ENCODE data around the gene TPPP.

TPPP gene

GRCh38 chr5:664343-664993 lies 28.7 kb downstream of the TPPP start:
- no peak for DNase-seq

- DNase-seq, result no peak
Observed at GRCh38 chr5:663436-664342, 29.5 kb downstream of the TPPP start.

GRCh38 chr5:662751-663435 lies 30.3 kb downstream of the TPPP start:
- no peak for DNase-seq

DNA sequence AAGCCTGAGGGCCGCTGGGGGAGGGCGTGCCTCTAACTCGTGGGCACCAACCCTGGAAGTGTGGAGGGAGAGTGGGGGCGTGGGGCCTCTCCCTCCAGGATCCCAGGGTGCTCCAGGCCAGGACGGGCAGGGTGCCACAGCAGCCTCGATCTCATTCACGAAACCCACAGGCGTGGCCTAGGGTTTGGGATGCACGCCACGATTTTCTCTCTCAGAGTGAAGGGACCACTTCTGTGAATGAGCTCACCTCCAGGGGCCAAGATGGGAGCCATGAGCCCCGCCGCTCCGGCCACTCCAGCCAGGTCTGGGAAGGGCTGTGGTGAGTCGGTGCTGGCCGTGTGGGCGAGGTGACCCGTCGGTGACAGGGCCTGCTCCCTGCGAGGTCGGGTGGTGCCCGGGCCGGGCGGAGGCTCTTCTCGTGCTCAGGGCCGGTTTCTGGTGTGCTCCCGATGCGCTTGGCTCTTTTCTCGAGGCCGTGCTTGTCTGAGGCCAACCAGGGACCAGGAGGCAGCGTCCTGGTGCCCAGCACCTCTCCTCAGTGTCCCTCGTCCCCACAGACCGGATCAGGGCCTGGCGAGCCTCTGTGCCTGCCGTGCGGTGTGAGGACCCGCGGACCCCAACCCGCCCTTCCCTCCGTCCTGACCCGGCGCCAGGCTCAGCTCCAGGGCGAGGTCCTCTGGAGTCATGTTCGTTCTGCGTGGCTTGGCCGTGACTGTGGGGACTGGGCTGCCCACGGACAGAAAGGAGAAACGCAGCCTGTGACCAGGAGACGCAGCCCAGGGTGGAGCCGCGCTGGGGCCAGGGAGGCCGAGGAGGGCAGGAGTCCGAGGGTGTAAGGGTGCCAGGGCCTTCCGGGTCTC lies 31.0 kb downstream of the TPPP start:
- no peak for DNase-seq

DNA sequence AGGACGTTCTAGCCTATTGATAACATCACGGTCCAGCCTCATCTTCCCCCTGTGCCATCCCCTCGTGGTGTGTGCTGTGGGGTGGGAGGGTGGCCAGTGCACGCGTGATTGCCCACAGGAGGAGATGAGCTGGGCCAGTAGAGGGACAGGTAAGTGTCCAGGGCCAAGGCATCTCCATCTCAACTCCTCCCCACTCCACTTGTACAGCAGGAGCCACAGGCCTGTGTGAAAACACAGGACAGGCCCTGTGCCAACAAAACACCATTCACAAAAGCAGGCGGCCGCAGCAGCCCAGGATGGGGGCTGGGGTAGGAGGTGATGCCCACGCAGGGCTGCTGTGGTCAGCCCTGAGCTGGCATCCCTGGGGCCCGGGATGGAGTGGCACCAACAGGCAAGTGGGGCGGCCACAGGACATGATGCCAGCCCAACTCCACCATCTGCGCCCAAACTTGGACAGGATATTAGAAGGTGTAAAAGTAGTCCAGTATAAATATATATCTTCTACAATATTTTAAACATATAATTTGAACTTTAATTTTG lies 32.6 kb downstream of the TPPP start:
- no peak for DNase-seq

GRCh38 chr5:659496-660263 lies 33.5 kb downstream of the TPPP start:
- no peak for DNase-seq

DNA sequence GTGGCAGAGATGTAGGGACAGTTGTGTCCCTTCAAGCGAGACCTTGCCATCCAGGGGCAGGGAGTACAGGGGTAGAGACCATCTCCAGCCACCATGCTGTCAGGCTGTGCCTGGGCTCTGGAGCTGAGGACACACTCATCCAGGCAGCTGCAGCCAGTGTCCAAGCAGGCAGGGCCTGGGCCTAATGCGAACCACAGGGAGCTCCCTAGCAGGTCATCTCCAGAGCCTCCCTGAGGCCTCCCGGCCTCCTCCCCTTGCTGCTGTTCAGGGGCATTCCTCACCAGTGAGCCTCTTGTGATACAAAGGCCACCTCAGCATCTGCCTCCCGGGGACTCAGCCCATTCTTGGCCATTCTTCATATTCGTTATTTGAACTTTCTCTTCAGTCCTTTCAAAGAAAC lies 35.0 kb downstream of the TPPP start:
- DNase-seq, result no peak

GRCh38 chr5:657570-657969 lies 35.6 kb downstream of the TPPP start:
- DNase-seq, result no peak

- no peak for DNase-seq
Observed at GRCh38 chr5:655406-655805, 37.7 kb downstream of the TPPP start.

DNA sequence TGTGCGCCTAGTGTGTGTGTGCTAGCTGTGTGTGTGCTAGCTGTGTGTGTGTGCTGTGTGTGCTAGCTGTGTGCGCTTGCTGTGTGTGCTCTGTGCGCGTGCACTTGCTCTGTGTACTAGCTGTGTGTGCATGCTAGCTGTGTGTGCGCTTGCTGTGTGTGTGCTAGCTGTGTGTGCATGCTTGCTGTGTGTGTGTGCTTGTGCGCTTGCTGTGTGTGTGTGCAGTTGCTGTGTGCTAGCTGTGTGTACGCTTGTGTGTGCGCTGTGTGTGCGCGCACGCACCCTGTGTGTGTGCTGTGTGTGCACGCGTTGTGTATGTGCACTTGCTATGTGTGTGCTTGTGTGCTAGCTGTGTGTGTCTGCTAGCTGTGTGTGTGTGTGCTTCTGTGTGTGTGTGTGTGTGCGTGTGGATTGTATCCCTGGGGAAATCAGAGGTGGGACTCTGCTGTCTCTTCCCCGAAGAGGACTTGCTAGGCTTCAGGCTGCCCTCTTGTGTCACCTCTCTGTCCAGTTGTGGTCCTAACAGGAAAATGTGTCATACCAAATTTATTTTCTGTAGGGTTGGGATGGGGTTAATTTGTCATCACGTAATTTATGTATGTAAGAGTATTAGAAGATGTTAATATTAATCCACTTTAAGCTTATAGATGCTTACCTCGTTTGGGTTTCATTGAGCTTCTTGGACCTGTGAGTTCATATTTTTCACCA lies 38.9 kb downstream of the TPPP start:
- no peak for DNase-seq

DNA sequence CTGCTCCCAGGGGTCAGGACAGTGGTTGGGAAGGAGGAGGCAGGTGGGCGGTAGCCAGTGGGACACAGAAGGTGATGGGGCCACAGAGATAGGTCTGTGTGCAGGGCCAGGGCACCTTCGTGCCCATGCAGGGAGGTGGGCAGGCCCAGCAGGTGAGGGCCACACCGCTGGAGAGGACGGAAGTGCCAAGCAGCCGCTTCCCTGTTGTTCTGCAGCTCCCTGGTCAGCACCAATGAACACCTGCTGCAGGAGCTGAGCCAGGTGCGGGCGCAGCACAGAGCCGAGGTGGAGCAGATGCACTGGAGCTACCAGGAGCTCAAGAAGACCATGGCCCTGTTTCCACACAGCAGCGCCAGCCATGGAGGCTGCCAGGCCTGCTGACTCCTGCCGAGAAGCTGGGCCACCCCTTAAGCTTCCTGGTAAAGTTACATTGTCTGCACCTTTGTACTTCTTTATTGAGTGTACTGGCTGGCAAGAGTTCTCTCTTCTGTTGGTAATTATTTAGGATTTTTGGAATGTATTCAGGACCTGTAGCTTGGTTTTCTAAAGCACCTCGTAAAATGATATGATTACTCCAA lies 40.3 kb downstream of the TPPP start:
- DNase-seq, result no peak

DNA sequence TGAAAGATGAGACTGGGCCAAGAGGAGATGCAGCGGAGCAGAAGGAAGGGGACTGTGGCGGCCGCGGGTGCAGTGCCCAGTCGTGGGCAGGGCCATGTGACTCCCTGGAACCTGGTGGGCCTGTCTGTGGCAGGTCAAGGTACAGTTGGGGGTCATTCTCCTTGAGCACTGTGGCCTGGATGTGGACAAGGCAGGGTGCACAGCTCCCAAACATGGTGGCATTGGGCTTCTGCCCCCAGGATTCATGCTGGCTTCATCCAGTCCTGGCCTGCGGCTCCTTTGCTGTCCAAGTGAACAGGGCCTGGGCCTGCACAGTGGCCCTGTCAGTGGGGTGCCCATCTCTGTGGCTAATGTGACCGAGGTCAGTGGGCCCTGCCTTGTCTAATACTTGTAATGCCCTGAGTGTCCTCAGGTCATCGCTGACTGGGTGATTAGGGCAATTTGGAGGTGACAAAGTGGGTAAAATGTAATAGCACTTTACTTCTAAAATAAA lies 41.1 kb downstream of the TPPP start:
- DNase-seq, result no peak

GRCh38 chr5:651296-652022 lies 41.7 kb downstream of the TPPP start:
- DNase-seq, result no peak

DNA sequence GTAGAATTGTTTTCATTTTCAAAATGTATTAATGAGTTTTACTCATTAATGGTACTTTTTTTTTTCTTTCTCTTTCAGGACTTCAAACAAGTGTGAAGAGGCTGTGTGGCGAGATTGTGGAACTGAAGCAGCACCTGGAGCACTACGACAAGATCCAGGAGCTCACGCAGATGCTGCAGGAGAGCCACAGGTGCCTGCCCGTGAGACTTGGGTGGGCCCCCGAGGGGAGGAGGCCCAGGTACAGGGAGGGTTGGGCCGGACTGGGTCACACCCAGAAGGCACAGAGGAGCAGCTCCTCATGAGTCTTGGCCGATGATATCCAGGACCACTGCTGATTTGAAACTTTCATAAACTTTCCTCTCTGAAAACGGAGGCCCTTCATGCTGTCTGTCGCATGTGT lies 45.4 kb downstream of the TPPP start:
- no peak for DNase-seq

- DNase-seq, result no peak
Observed at GRCh38 chr5:647311-647710, 45.8 kb downstream of the TPPP start.

GRCh38 chr5:646396-647201 lies 46.6 kb downstream of the TPPP start:
- DNase-seq, result no peak

DNA sequence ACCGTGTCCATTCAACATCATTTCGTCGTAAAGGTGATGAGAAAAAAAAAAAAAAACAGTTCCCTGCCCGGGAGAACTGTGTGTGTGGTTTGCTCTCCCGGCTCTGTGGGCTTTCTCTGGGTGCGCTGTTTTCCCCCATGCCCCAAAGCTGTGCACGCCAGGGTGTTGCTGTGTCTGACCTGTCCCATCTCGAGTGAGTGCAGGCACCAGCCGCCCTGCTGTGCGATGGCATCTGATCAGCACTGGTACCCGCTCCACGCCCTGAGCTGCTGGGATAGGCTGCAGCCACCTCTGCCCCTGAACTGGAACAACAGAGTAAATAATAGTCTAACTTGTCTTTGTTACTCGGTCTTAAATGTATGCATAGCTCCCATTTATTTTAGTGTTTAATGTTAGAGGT lies 47.7 kb downstream of the TPPP start:
- no peak for DNase-seq

DNA sequence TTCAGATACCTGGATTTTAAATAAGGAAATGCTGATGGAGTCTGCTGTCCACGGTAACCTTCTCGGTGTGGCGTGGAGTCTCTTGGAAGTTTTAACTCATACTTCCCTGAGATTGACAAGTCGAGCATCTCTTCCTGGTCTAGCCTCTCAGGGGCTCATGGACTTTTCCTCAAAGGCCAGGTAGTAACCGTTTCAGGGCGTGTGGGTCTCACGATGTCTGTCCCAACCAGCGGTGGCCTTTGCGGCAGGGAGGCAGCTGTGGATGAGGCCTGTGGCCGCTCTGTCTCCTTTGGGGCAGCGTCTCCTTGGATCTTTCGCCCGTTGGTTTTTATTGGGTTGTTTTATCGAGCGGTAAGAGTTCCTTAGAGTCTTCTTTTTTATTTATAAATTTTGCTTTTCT lies 48.2 kb downstream of the TPPP start:
- no peak for DNase-seq

GRCh38 chr5:644509-644908 lies 48.6 kb downstream of the TPPP start:
- no peak for DNase-seq
